ENCODE measurements around the gene TRAF2. TPM values are rescaled to one million over a fixed set of nuclear protein-coding genes. Genes with fewer than 3 reads are reported as not detected.

The TRAF2 gene
- total and polyA plus RNA-seq, 9 of the 15 experiments (the other 6 are each of a cell fraction or from before 2014, with no cell fraction given) = 0.24 to 45.2 (median 18.0) TPM

GRCh38 chr9:136944212-136944518, 57.8 kb downstream of the TRAF2 start (continued):
- TF ChIP-seq SAP30 (IDR thresholded peaks at IDR 0.05; ENCODE audit: borderline replicate concordance, insufficient read depth, low read depth, low read length, poor library complexity, severe bottlenecking) (no peak), SNAPC5 (CRISPR knock-in tag; IDR thresholded peaks at IDR 0.05) (no peak), ZNF263 (CRISPR knock-in tag; IDR thresholded peaks at IDR 0.05; ENCODE audit: borderline replicate concordance) (no peak), GATA2 (CRISPR knock-in tag; IDR thresholded peaks at IDR 0.05) (no peak), MCM7 (IDR thresholded peaks at IDR 0.05) (no peak), U2AF2 (optimal IDR thresholded peaks at IDR 0.05; ENCODE audit: low read depth, low read length) (no peak), NR2C2 (CRISPR knock-in tag; IDR thresholded peaks at IDR 0.05) (no peak), NR2C2 (tag; IDR thresholded peaks at IDR 0.05) (no peak), EGR1 (conservative IDR thresholded peaks at IDR 0.05) (no peak), NBN (IDR thresholded peaks at IDR 0.05; ENCODE audit: low read depth) (no peak), SNRNP70 (optimal IDR thresholded peaks at IDR 0.05; ENCODE audit: low read depth, low read length) (no peak), DDX20 (tag; IDR thresholded peaks at IDR 0.05; ENCODE audit: low read depth) (no peak), CGGBP1 (CRISPR knock-in tag; IDR thresholded peaks at IDR 0.05) (no peak), RBBP5 (IDR thresholded peaks at IDR 0.05; ENCODE audit: borderline replicate concordance, insufficient read depth, low read length, poor library complexity, severe bottlenecking) (peak; percentile 80), BDP1 (IDR thresholded peaks at IDR 0.05; ENCODE audit: insufficient read depth, insufficient read length) (no peak), GABPA (tag; conservative IDR thresholded peaks at IDR 0.05; ENCODE audit: low read depth) (no peak), NR0B1 (IDR thresholded peaks at IDR 0.05; ENCODE audit: partially characterized antibody) (no peak), THAP7 (CRISPR knock-in tag; IDR thresholded peaks at IDR 0.05) (peak; percentile 60; the same call in 1 of the 2 replicates), ZNF197 (CRISPR knock-in tag; IDR thresholded peaks at IDR 0.05; ENCODE audit: low read depth) (no peak), NCOA2 (IDR thresholded peaks at IDR 0.05; ENCODE audit: partially characterized antibody in 2 of 2) (no peak), ILK (tag; IDR thresholded peaks at IDR 0.05; ENCODE audit: borderline replicate concordance, low read depth) (no peak), SMARCC2 (IDR thresholded peaks at IDR 0.05; ENCODE audit: low read depth) (no peak), ELK1 (CRISPR knock-in tag; IDR thresholded peaks at IDR 0.05) (no peak), NKRF (IDR thresholded peaks at IDR 0.05; ENCODE audit: borderline replicate concordance) (no peak), CBFB (CRISPR knock-in tag; IDR thresholded peaks at IDR 0.05) (no peak)
